NCI-H2196 (cell line): ENCODE measurements around the gene ABCF2.

ENCODE experiments used
- DNase-seq: peaks from one replicate; lab custom pipeline; 2025; ENCODE audit not compliant: unreplicated experiment; lab: John Stamatoyannopoulos, UW

ABCF2 gene

DNA sequence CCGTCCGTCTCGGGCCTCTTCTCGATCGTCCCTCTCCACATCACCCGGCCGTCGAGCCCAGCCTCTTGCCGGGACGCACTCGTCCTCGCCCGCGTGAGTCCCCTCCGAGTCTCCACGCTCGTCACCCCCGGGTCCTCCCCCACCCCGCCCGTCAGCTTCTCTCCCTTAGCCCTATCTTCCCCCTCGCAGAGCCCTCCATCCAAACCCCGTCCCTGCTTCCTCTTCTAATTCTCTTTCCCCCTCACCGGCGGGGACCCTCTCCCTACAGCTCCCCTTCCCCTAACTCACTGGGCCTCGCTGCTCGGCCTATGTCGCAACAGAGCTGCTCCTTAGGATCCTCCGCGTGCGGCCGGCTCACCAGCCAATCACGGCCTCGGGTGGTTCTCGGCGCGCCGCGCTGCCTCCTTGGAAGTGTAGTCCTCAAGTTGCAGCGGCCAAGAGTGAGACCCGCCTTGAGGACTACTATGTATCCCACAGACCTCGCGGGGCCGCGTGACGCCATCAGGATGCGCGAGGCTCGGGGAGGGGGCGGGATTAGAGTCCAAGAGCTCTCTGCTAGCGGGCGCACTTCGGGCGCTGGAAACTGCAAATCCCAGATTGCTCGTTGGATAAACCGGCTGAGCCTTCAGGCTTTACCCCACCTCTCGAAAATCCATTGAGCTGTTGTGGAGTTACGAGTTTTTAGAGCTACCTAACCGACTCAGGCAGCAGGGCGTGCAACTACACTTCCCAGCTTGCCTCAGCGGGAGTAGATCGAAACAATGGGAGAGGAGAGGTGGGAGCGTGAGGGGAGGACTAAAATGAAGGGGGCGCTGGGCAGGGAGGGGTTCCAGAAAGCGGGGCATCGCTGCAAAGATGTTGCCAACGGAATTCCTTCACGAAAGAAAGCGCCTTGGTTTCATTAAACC is at the start of gene ABCF2:
ABCF2 (minus strand) TSS at position 331 of the 908 bp plus-strand sequence. CDS start 747 bp downstream, outside the sequence.
- peak; percentile 92 for DNase-seq

DNA sequence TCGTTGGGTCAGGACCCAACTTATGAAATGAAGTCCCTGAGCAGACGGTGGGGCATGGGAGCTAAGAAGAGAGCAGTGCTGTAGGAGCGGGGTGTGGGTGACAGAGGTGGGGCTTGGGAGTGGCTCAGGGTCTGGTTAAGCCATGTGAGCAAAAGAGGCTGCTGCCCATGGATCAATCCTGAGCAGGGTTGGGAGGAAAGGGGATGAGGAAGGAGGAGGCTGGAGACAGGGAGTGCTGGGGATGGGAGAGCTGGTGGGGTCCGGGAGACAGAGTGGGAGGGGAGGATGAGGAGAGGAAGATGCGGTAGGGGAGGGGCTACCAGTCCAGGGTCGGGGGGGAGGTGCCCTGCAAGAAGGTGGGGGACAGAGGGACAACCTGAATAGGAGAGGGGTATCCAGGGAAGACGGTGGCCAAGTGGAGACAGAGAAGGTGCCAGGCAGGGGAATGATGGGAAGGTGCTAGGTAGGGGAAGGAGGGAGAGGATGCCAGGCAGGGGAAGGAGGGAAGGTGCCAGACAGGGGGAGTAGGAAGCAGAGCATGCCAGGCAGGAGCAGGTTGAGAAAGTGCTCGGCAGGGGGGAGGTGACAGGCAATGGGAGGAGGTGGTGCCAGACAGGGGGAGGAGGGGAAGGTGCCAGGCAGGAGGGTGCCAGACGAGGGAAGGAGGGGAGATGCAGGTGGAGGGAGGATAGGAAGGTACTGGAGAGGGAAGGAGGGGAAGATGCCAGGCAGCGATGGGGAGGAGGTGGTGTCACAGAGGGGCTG is 49.0 kb upstream of the ABCF2 start:
- peak; percentile 34 for DNase-seq

DNA sequence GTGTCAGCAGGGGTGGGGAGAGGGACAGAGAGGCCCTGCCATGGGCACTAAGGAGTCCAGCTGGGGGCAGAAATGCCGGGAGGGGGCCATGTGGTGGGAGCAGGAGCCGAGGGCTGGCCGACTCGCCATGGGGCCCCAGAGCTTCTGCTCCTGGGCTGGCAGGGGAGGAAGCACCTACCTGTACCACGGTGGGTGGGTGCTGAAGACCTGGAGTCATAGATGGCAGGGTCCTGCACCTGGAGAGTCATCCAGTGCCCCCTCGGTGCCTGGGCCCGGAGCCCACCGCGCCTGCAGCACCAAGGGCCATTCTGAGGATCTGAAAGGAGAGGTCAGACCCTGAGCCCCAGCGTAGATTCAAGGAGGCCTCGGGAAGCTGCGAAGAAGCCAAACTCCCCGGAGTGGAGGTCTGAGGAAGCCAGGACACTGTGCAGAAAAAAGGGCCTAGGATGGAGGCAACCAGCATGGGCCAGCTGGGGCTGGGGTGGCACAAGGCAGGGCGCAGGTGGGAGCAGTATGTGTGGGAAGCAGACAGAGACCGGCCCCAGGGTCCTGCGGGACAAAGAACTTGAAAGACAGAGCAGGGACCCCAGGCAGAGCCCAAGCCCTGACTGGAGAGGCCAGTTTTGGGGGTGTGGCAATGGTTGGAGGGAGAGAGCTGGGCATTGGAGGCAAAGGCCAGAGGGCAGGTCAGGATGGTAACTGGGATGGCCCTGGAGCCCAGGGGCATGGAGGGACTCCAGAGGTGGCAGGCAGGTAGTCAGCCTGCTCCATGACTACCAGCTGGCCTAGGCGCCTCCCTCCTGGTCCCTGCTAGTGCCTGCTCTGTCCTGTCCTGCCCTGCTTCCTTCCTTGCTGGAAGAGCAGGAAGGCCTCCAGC is 48.2 kb upstream of the ABCF2 start:
- DNase-seq = no peak

DNA sequence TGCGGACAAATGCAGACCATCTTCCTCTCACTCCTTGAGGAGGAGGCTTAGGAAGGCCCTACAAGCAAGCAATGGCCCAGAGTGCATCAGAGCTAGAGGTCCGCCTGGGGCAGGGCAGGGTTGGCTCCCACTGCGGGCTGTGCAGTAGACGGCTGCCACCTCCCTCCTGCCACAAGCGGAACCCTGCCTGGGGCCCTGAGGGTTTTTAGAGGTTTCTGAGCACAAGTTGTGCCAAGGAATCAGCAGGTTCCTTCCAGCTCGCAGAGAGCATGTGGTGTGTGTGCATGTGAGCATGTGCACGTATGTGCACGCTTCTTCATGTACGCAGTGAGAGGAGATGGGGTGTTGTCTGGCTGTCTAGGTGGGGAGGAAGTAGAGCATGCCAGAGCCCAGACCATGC is 47.4 kb upstream of the ABCF2 start:
- DNase-seq = no peak

DNA sequence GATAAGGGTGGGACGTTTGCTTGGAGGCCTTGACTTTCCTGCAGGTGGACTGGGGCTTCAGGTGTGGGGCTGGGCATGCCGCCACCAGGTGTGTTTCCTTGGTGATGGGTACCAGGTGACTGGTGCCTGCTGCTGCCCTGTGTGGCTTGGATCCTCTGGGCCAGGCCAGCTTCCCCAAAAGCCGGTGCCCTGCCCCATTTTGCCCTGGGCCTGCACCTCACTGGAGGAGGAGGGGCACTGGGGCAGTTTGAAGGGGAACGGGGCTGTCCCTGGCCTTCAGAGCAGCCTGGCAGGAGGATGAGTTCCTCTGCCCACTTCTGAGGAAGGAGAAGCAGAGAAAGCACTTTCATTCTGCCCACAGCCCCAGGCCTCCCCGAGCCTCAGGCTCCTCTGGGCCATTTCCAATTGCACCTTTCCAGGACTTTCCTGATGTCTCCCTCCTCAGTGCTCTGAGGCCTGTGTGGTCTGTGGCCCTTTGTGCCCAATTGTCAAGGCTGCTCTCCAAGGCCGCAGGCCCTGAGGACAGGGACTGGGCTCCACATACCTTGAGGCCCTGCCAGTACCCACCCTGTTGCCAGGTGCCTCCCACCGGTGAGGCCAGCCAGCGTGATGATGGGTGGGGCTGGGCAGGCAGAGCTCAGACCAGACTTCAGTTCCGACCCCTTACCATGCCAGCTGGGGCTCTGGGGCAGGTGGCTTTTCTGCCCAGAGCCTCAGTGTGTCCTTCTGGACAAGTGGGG is 46.8 kb upstream of the ABCF2 start:
- no peak for DNase-seq

DNA sequence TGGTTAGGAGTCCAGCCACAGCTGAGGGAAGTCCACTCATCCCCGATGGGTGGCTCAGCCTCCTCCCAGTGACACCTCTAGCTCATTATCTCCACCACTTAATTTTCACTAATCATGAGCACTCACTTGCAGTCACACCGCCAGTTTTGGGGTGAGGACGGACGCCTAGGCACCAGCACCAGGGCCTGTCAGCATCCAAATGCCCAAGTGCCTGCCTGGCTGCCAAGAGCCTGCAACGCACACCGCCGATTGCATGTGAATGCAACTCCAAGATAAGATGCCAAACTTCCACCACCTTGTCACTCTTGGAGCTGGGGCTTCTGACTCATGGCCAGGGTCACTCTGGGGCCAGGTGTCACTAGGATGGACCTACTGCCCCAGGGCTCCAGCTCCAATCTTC is 45.9 kb upstream of the ABCF2 start:
- no peak for DNase-seq

DNA sequence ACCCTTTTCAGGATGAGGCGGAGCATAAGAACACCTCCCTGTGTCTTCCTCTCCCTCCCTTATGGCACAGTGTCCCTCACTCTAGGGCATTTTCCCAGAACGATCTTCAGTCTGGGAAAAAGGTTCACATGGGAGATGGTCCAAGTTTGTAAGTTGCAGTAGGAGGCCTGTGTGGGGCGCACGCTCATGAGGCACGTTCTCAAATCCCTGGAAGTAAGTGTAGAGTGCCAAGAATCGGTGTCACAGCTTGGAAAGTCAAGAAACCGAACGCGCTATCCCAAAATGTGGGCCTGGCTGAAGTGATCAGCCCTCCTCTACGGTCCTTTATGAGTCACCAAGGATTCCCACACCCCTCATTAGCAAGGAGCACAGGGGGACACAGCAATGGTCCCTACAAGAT is 45.4 kb upstream of the ABCF2 start:
- no peak for DNase-seq

DNA sequence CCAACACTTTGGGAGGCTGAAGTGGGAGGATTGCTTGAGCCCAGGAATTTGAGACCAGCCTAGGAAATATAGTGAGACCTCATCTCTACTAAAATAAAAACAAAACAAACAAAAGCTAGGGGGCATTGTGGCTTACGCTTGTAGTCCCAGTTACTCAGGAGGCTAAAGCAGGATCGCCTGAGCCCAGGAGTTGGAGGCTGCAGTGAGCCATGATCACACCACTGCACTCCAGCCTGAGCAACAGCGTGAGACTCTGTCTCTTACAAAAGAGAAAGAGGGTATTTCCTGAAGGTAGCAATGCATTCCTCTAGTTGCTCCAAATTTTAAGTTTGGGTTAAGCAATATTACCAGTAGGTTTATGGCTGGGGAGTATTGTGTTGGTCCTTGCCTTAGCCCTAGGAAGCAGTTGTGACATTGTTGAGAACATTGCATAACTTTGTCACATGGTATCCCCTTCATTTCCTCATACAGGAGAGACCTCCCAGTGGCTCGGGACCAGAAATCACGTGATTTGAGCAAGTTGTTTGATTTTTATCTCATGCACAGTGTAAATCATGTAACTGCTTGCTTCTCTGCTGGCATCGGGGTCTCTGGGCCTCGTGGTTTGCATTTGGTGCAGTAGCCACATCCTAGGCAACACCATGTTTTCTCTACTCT is 44.8 kb upstream of the ABCF2 start:
- DNase-seq = no peak

DNA sequence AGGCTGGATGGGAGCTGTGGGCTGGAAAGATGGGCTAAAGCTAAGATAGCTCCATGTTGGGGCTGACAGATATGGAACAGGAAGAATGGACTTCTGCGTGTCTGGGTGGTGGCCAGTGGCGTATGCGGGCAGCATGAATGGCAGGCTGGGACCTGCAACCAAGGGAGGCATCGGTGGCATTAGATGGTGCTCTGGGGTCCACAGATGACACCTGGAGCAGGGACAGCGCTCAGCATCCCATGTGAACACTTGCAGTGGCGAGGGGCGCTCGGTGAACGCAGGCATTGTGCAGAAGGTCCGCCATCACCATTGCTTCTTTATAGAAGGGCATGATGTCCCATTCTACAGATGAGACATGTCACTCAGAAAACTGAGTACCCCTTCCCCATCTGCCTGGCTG is 42.5 kb upstream of the ABCF2 start:
- no peak for DNase-seq

DNA sequence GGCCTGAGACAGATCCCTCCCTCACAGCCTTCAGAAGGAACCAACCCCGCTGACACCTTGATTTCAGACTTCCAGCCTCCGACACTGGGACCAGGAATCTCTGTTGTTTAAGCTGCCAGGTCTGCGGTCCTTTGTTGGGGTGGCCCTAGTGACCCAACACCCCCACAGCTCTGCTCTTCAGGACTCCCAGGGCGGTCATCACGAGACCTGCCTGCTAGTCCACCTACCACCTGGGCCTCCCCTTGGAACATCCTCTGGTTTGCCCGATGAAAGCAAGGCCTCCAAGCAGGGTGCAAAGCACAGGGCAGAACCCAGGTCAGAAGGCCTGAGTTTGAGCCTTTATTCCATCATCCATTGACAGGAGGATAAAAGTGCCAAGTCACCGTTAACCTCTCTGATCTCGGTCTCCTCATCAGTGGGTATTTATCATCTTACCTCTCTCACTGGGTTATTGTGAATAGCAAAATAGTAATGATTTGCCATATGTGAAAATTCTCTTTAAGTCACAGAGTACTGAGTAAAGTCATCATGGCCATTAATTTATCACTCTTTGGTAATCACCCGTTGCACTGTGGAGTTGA is 38.4 kb upstream of the ABCF2 start:
- DNase-seq = no peak

DNA sequence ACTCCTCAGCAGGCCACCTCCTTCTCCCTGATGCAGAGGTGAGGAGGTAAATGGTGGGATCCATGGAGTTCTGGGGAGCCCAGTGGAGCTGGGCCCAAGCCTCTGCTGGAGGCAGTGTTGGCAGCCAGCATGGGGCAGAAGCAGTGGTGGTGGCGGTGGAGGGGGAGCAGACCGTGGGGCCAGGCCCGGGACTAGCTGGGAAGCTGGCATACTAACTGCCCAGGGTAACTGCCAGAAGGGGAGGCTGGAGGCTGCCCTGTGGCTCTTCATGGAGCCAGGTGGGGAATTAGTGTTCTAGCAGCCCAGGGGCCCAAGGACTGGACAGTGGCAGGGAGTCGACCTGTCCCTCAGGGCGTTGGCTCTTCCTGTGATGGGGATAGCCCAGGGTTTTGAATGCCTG is 37.6 kb upstream of the ABCF2 start:
- DNase-seq = no peak

DNA sequence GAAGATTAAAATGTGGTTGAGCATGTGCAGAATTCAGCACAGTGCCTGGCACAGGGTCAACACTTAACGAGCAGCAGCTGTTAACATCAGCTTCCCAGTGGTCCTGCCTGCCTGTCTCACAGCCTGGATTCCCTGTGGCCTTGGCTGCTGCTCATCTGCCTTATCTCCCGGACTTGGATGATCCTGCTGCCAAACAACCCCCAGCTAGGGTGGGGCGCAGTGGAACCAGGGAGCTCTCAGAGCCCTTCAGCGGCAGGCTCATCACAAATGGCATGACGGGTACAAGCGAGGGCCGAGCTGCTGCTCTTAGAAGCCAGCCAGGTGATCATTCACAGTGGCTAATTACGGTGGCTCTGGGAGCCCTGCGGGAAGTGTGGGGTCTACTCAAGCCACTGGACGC is 34.5 kb upstream of the ABCF2 start:
- DNase-seq = no peak

DNA sequence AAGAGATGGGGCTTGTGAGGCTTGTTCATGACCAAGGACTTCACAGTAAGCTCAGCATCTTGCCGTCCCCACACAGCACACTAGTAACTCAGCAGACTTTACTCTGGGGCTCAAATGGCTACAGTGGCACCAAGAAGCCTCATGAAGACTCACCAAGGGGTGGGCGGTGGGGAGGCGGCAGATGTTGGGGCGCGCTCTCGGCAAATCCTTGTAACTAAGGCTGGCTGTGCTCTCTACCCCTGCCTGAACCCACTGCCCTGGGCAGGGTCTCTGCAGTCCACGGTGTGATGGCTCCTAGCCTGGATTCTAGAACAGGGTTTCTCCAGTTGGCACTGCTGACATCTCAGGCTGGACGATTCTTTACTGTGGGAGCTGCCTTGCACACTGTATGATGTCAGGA is 33.9 kb upstream of the ABCF2 start:
- no peak for DNase-seq

DNA sequence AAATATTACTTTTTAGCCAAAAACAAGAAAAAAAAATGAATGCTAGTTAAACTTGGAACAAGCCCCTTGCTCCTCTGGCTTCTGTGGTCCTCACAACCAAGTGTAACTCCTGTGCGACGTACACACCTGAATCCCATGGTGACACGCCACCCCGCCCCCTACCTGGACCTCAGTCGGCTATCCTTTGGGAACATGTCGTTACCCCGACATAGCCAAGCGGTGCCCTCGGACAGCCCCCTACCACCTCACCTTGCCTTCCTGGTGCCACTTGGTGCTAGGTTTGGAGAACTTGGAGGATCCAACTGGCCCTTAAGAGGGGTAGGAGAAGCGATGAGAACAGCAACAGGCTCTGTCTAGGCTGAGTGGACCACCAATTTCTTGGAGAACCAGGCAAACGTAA is 33.5 kb upstream of the ABCF2 start:
- DNase-seq = no peak

DNA sequence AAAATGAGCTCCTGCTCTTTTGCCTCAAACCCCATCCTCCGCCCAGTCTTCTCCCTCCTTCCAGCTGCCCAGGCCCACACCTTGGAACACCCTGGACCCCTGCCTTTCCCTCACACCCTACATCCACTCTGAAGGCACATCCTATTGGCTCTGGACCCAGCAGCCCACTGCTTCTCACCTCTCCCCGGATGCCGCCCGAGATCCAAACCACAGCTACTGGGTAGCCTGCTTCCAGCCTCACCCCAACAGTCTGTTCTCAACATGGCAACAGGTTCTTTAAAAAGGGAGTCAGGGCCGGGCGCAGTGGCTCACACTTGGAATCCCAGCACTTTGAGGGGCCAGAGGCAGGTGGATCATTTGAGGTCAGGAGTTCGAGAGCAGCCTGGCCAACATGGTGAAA is 31.0 kb upstream of the ABCF2 start:
- DNase-seq = no peak

DNA sequence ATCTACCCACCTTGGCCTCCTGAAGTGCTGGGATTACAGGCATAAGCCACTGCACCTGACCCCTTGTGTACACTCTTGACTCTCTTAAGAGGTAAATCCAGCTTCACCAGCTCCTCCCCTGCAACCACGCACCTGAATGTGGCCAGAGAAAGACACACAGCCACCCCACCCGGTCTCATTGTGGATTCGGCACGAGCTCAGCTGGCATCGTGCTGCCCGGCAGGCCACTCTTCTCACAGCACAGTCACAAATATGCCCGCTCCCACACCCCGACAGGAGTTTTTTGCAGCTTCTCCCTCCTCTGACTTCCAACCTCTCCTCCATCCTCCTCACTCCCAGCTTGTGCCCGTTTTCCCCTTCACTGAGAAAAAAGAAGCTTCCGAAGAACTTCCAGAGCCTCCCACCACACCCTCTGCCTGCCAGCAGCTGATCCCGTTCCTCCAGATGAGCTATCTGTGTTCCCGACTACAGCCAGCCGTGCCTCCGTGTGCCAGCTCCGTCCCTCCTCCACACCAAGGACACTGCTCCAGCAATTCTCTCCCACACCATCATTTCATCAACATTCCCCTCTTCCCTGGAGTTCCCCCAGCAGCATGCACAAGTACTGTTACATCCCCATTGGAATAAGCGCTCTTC is 29.5 kb upstream of the ABCF2 start:
- no peak for DNase-seq

DNA sequence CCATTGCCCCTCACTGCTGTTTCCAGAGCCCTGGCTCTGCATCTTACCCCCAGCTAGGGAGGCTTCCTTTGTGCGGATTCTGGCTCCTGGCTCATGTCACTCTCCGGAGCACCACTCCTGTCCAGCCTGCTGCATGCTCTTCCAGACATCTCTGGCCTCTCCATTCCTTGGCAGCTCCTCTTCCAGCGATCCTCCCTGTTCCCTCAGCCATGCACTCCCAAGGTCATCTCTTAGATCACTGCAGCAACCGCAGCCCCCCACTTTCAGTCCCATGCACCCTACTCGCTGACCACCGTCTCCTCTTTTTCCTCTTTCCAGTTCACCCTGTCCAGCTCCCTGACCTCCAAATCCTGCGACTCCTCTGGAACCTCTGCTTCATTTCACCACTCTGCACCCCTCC is 28.4 kb upstream of the ABCF2 start:
- DNase-seq = no peak

DNA sequence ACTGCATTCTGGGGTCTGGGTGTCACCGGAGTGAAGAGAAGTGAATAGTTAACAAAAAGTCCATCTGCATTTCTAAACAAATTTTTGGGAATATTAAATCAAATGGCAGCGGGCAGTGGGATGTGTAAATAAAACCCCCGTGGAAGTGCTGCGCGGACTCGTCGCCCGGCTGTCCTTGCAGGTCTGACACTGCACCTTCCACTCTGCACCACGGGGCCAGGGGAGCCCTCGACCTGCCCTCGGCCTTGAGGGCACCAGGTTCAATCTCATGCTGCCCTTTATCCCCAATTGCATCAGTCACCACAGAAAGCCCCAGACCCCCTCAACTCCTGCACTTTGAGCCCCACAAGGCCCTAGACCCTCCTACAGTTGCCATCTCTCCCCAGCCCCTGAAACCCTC is 27.8 kb upstream of the ABCF2 start:
- no peak for DNase-seq

DNA sequence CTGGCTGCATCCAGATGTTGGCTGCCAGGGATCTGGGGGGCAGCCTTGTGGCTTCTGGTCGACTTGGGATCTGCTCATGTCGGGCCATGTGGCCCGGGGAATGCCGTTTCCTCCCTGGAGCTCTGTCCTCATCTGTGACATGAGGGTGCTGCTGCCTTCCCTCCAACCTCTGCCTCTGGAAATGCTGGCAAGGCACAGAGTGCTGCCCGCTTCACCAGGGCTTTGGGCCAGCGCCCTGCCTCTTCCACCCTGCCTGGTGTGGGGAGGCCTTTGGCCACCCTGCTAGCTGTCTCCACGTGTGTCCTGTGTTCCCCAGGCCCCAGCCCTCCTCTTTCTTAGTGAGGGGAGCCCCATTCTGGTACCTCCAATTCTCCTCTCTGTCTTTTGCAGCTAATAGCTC is 27.3 kb upstream of the ABCF2 start:
- no peak for DNase-seq
